ENCODE results near the gene MCUR1.
A peak's percentile ranks its signal among the peaks of the same experiment; 100 is the strongest.
"Not testable (repeated sequence)": the region's sequence is repeated elsewhere in the genome, so short reads cannot be mapped to it uniquely, and the experiment has no call there.

MCUR1 gene

DNA sequence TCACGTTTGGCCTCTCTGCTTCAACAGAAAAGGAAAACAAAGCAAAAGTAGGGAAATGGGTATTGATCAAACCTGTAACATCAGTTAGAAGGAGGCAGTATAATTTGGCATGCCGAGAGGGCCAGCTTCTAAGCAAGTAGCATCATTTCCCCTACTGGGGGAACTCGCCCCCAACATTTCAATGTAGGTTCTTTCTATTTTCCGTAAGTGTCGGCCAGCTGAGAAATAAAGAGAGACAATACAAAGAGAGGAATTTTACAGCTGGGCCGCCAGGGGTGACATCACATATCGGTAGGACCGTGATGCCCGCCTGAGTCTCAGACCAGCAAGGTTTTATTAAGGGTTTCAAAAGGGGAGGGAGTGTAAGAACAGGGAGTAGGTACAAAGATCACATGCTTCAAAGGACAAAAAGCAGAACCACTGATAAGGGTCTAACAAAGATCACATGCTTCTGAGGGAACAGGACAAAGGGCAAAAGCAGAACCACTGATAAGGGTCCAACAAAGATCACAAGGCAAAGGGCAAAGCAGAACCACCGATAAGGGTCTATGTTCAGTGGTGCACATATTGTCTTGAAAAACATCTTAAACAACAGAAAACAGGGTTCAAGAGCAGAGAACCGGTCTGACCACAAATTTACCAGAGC, 14.4 kb upstream of the MCUR1 start:
- DNase-seq (ENCODE audit: low read depth) = not testable (repeated sequence)

DNA sequence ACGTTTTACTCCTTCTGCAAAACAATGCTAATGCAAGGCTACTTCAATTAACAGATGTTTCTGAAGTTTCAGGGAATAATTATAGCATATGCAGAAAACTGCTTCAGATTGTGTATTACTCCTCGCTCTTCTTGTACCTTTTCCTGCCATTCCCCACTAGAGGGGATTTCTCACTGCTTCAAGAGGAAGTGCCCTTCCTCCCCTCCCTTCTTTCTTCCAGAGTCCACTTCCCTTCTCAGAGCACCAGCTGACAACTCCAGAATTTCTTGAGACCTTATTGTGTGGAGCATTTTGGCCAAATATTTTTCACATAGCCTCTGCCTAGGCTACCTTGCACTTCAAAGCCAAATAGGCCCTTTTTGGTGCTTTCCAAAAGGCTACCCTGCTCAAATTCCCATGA, 12.7 kb upstream of the MCUR1 start:
- DNase-seq (ENCODE audit: low read depth) = no peak

DNA sequence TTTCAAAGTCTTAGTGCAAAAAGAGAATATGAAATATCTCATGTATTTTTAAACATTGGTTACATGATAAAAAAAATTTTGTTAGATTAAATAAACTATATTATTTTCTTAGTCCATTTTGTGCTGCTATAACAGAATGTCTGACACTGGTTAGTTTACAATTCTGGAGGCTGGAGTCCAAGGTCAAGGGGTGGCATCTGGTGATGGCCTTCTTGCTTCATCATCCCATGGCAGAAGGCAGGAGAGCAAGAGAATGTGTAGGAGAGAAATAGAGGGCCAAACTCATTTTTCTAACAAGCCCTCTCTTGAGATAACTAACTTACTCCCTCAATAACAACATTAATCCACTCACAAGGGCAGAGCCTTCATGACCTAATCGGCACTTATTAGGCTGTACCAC, 11.5 kb upstream of the MCUR1 start:
- no peak for DNase-seq (ENCODE audit: low read depth)

DNA sequence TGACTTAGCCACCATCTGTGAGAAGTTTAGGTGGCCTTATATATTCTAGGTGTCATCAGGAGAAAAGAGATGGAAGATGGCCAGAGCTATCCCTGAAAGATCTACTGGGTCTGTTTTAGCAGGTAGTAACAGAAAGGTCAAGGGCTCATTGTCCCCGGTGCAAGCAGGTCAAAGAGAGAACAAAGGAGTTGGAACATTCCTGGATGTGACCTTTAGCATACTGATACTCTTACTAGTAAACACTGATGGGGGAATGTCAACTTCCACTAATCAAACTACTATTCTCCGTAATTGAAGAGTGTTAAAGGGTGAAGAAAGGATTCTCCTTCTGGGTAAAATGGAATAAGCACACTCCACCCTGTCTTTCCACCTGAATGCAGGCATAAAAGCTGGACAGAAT, 4.0 kb upstream of the MCUR1 start:
- no peak for DNase-seq (ENCODE audit: low read depth)

DNA sequence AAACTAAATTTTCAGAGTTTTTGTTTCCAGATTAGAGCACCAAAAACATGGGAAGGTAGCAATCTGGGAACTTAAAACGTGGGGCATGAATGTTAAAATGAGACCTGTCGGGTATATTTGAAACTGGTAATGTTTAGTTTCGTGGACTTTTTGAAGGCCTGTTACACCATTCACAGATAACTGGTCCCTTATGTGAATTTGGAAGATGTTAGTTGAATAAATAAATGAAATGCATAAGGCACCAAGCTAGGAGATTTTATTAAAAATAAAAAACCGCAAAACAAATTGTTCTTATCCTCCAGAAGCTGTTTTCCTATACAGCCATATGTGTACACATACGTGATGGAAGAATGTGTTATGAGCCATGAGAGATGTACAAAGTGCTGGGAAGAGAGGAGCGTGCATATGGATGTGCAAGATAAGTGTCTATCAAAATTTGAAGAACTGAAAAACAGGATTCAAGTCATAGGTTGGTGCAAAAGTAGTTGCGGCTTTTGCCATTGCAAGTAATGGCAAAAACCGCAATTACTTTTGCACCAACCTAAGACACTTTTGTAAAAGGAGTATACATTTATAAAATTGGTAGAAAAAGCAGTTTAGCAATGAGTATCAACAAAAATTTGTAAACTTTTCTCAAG, 700 bp upstream of the MCUR1 start:
- DNase-seq (ENCODE audit: low read depth) = no peak

DNA sequence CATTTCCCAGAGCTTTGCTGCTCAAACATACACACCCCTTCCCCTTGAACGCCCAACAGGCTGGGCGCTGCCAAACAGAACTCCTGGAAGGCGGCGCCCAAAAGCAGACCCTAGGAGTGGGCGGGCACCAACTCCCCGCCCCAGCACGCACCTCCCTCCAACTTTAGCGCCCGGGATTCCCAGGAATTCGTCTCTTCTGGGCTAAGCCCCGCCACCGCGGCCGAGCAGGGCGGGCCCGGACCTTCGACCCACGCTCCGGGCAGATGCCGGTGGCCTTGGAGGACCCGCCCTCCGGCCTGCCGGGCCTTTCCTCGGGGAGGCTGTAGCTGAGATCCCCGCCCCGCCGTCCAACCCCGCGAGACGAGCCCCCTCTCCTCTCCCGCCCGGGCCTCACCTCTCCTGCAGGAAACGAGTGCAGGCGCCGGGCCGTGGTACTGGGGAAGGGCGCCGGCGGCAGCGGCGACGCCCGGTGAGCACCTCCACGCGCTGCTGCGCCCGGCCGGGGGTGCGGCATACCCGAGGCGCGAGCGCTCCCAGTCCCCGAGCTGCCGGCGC, 659 bp downstream of the MCUR1 start:
- peak; percentile 0 for DNase-seq (ENCODE audit: low read depth)

DNA sequence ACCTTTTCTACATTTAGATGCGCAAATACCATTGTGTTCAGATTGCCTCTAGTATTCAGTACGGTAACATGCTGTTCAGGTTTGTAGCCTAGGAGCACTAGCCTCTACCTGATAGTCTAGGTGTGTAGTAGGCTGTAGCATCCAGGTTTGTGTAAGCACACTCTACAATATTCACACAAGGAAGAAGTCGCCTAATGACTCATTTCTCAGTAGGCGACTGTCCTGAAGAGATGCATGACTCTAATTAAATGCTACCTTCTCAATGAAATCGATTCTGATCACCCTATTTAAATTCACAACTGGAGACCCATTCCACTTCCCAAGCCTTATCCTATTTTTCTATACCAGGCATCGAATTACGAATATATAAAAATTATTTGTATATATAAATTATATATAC, 1.3 kb downstream of the MCUR1 start:
- DNase-seq (ENCODE audit: low read depth) = no peak

DNA sequence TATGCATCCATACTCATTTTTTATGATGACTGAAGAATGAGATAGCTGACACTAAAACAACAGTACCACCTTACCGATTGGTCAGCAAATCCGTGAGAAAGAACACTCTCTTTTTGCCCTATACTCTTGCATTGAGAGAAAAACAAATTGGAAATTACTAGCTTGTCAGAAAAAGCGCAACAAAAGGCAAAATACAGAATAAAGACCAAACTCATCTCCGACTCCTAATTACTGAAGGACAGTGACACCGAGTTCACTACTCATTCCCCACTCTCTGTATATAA, 2.1 kb downstream of the MCUR1 start:
- no peak for DNase-seq (ENCODE audit: low read depth)

DNA sequence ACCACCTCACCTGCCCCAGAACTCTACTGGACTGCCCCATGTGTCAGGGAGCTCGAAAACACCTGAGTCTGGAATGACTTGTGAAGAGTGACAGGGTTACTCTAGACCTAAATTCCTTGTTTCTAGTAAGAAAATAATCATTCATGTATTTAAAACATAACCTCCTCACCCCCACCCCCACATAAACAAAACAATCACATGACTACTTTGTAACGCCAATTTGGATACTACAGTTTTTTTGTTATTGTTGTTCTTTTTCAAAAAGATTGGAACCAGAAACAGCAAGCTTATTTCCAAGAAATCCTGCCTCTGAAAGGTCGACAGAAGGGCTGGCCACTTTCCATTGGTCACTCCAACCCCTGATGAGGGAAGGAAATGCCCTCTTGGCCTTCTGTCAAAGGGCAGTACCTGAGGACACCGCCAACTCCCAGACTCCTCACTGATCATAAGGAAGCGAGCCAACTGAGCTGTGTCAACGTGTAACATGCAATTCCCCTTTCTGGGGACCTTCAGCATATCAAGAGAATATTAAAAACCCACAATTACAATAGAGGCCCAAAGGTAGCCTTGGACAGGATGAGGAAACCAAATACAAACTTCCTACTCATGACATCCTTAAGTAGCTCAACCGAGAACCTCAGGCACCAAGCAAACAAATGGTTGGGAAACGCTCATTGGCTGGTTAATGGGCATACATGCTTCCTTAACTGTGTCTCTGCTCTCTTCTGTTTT, 2.6 kb downstream of the MCUR1 start:
- DNase-seq (ENCODE audit: low read depth) = no peak

DNA sequence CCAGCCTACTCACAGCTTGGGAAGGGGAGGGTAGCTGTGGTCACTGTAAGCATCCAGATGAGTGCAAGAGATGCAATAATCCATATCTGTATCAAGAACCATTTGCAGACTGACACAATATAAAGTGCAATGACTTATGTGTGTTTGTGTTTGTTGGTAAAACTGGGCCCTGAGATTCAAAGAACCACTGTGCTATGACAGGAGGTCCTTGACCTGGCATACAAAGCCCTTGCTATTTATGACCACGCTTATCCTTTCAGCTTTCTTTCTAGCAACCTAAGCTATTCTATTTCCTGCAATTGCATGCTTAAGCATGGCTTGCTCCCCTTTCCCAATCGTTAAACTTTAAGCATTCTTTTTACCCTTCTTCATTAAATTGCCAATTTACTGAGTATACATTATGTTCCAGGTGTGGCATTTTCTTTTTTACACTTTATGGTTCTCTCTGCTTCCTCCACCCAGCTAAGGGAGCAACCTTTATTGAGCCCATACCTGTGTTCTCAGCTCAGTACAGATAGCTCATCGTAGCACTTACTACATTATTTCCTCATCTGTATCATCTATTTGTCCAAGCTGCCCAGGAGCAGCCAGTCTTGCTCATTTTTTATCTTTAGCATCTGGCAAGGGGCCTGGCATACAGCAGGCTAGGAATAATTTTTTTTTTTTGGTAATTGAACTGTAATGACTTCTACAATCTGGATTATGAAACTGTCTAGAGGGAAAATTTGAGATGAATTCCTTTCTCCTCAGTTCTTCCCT, 3.5 kb downstream of the MCUR1 start:
- DNase-seq (ENCODE audit: low read depth) = no peak

DNA sequence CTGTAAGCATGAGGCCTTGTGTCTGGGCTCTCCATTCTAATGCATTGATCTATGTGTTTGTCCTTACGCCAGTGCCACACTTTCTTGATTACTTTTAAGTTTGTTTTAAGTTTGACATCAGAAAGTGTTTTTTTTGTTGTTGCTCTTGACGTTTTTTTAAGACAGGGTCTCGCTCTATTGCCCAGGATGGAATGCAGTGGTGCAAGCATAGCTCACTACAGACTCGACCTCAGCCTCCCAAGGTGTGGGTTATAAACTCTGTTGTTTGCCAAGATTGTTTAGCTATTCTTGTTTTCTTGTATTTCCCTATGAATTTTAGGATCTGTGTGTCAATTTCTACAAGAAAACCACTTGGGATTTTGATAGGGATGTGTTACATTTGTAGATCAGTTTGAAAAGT, 5.6 kb downstream of the MCUR1 start:
- DNase-seq (ENCODE audit: low read depth) = no peak

DNA sequence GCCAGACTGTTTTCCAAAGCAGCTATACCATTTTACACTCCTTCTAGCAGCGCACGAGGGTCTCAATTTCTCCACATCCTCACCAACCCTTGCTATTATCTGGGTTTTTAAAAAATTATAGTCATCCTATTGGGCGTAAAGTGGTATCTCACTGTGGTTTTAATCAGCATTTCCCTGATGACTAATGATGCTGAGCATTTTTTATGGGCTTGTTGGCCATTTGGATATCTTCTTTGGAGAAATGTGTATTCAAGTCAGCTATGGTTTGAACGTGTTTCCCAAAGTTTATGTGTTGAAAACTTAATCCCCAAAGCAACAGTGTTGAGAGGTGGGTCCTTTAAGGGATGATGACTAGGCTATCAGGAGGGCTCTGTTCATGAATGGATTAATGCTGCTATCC, 6.7 kb downstream of the MCUR1 start:
- DNase-seq (ENCODE audit: low read depth) = no peak

DNA sequence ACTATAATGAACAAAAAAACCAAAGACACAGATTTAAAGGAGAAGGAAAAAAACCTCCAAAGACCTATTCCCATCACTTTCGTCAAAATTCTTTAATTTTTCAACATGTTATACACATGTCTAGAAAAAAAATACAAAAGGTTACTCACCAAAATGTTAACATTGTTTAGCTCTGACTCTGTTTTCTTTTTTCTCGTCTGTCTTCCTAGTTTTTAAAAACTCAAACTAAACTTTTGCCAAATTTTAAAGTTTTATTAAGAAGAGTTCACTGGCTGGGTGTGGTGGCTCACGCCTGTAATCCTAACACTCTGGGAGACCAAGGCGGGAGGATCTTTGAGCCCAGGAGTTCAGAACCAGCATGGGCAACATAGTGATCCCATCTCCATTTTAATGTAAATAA, 10.8 kb downstream of the MCUR1 start:
- DNase-seq (ENCODE audit: low read depth) = no peak

DNA sequence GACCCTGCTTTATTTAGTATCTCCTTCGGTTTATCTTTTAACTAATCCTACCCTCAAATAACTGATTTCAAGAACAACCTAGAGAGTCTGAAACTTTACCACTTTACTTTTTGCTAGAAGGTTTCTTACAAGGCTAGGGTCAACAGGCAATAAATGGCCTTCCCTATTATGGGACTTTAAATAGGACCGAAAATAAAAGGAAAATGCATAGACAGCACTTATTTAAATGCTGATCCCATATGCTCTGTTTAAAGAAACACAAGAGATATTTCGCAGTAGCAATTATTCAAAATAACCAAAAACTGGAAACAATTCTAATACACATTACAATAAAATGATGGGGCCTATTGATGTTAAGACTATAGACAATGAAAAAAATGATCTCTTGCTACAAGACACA, 13.7 kb downstream of the MCUR1 start:
- no peak for DNase-seq (ENCODE audit: low read depth)

DNA sequence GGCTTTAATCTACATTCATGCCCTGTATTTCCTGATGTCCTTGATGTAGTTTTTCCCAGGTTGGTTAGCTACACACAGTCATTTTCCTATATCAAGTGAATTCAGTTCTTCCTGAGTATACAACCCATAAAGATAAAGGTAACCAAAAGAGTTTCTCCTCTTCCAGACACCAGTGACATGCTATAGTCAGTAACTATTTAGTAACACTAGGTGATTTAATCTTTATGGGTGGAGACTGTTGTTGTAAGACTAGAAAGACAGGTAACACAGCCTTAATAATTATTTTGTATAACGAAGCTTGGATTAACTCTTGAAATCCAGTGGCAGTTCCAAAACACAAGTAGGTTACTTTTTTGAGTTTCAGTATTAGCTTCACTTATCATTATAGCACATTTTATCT, 17.6 kb downstream of the MCUR1 start:
- DNase-seq (ENCODE audit: low read depth) = no peak

DNA sequence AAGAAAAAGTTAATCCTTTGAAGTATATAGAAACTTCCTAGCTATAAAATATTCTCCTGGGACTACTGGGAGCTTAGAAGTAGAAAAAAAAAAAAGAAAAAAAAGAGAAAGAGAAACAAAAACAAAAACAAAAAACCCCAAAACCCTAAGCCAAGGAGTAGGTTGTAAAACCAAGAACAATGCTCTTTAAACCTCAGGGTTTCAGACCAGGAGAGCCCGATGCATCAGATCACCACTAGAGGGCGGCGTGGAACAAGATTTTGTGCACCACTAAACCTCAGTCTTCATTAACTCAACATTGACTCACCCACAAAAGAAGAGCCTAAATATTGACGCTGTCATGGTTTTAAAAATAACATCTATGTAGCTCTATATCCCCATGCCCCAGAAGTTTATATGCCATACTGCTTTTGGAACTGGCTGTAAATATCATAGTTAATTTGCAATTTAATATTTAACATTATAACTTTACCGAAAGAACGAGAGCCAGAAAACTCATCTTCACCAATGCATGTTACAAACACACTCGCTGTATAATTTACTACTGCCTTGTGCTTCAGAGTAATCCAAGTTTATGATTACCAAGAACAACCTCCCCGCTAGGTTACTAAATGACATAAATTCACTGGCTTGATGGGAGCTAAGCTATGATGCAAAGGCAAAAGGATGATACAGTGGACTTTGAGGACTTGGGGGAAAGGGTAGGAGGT, 19.2 kb downstream of the MCUR1 start:
- DNase-seq (ENCODE audit: low read depth) = peak; percentile 76

DNA sequence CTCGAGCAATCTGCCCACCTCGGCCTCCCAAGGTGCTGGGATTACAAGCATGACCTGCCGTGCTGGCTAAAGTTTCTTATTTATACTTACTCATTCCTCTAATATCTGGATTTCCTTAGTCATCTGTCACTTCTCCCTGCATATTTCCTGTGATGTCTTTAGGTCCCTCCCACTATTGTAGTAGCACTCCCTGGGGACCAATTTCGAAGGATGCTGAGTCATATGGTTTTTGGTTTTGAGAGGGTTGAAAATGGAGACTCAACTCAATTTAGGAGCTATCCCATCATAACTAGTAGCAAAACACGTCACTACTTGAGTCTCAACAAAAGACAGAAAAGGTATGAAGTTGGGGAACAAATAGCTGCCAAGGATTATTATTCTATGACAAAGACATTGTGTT, 20.2 kb downstream of the MCUR1 start:
- no peak for DNase-seq (ENCODE audit: low read depth)

DNA sequence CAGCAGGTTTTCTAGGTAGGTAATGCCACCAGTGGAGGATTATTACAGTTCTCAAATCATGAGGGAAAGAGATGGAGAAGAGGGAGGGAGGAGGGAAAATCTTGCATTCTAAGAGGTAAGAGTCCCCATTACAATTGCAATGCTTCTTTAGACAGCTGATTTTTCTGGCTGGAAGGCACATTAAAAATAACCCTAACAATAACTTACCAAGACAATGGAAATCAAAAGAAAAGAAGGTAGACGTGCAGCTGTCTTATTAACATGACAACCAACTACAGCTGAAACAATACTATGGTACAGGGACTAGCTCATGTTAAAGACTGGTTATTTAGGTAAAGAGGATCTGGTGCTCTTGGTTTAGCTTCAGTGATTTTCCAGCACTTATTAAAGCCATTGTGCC, 24.6 kb downstream of the MCUR1 start:
- no peak for DNase-seq (ENCODE audit: low read depth)

DNA sequence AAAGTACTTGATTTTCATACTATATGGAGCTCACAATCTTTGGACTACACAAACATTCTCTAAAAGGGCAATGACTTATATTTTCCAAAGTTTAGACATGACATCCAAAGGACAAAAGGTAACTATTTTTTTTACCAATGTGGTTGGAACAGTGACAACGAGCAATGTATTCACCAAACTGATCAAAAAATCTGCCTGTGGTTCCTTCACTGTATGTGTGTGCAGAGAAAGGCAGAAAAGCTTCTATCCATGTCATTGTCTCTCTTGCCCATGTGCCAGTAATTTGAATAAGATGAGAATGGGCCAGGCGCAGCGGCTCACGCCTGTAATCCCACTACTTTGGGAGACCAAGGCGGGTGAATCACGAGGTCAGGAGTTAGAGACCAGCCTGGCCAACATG, 25.5 kb downstream of the MCUR1 start:
- DNase-seq (ENCODE audit: low read depth) = no peak

DNA sequence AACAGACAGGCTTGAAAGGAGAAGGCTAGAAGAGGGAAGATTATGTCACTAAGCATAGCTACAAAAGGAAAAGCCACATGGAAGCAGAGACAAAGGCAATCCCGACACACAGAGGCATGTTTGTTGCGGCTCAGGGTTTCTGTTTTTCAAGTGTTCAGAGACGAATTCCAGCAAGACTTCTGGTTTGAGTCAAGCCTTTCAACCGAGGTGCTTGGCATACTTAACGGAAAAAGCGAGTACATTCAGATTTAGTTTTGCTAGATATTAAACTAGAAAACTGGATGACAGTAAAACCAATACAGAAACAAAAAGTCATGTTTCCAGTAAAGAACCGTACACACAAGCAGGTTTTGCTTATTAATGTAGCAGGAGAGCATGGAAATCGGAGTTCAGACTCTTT, 27.2 kb downstream of the MCUR1 start:
- no peak for DNase-seq (ENCODE audit: low read depth)

DNA sequence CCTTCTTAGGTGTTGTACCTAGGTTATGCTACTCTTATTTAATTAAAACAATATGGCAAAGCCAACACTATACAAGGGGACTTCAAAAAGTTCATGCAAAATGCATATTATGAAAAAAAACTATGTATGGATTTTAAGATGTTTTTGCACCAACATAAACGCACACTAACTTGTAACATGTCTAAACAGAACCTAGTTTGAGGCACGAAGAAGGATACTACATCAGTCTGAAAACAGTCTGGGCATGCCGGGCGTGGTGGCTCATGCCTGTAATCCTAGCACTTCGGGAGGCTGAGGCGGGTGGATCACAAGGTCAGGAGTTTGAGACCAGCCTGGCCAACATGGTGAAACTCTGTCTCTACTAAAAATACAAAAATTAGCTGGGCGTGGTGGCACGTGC, 34.2 kb downstream of the MCUR1 start:
- not testable (repeated sequence) for DNase-seq (ENCODE audit: low read depth)

DNA sequence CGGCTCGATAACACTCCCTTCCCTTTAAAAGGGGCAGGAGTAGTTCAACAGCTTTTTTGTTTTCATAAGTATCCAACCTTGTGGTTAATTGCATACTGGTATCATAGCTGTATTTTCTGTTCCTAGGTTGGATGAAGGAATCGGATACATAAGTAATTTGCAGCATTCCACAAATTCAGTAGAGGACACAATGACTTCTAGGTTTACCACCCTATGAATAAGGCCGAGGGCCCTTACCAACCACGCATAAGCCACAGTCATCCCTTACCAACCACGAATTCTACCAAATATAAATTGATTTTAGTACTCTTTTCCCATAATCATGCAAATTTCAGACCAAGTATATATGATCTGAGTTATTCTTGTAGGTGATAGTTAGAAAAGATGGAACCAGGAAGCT, 36.3 kb downstream of the MCUR1 start:
- no peak for DNase-seq (ENCODE audit: low read depth)

Measured in stimulated activated CD4-positive, alpha-beta T cell treated with anti-CD3 and anti-CD28 coated beads, Interleukin-2, amount 100 ng/mL, for 4 hours (primary cell).